Astrocyte of the cerebellum (primary cell): ENCODE measurements around the gene GADD45B.

Experiments
- DNase-seq: peaks from one replicate; pipeline ENCODE4 v3.0.0-alpha.2; 2011; ENCODE audit warnings: low read depth
- H3K4me3 ChIP-seq: 2 replicates; pipeline ENCODE4 v1.5.1; 2011; ENCODE audit warnings: mild to moderate bottlenecking, low read depth, low read length, moderate library complexity
- CTCF ChIP-seq: IDR thresholded peaks from 2 replicates; pipeline ENCODE4 v1.5.1; 2012; ENCODE audit warnings: low read length, low read depth, moderate library complexity, mild to moderate bottlenecking; ENCODE audit errors: missing control alignments
- in situ Hi-C: cut with HindIII; loops from 2 replicates; pipeline ENCODE4 v1.10.0; 2017; ENCODE audit warnings: low sequenced_read_pairs

GADD45B gene

DNA sequence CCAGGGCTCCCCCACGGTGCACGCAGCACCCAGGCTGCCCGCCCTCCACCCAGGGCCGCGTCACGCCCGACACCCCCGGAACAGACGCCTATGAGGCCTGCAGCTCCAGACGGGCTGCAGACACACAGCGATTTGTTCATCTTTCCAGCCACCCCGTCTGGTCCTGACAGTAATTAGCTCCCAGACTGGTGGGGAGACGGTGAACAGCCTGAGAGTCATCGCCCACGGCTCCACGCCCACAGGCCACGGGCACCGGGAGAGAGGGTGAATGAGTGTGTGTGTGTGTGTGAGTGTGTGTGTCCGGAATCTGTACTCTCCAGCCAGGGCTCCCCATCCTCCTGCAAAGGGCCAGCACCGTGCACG is 18.1 kb downstream of the GADD45B start:
- H3K4me3 ChIP-seq, result peak overlapping the region; percentile 45
- TF ChIP-seq CTCF, result no peak
- in situ Hi-C loops, result no loop called here
- no peak for DNase-seq

DNA sequence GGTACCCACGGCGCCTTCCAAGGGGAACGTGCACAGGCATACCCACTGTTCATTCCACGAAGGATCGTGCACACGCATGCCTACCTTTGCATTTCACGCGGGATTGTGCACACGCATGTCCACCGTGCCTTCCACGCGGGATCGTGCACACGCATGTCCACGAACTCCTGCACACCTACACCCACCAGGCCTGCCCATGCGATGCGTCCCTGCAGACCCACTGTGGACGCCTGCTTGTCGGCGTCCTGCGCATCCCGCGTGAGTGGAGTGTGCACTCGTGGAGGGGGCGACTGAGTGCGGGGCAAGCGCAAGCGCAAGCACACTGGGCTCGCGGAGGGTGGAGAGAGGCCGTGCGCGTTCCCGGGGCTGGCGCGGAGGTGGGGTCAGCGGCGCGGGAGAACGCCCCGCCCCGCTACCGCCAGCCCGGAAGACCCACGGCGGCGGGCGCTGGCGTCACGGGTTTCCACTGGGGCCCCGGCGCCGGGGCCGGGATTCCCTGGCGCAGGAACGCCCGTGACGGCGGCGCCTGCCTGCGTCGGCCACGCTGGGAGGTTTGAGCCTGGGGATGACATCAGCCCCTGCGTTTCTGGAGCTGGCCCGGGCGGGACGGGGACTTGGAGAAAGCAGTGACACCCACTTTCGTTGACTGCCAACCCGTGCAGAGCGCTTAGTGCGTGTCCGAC is 18.7 kb downstream of the GADD45B start:
- in situ Hi-C loops, result no loop called here
- peak; percentile 44 for DNase-seq
- peak overlapping the region; percentile 45 for H3K4me3 ChIP-seq
- no peak for TF ChIP-seq CTCF

- TF ChIP-seq CTCF, result no peak
- peak overlapping the region; percentile 45 for H3K4me3 ChIP-seq
- in situ Hi-C loops, result no loop called here
- no peak for DNase-seq
These were observed 19.3 kb downstream of the GADD45B start for GRCh38 chr19:2495130-2495641.

DNA sequence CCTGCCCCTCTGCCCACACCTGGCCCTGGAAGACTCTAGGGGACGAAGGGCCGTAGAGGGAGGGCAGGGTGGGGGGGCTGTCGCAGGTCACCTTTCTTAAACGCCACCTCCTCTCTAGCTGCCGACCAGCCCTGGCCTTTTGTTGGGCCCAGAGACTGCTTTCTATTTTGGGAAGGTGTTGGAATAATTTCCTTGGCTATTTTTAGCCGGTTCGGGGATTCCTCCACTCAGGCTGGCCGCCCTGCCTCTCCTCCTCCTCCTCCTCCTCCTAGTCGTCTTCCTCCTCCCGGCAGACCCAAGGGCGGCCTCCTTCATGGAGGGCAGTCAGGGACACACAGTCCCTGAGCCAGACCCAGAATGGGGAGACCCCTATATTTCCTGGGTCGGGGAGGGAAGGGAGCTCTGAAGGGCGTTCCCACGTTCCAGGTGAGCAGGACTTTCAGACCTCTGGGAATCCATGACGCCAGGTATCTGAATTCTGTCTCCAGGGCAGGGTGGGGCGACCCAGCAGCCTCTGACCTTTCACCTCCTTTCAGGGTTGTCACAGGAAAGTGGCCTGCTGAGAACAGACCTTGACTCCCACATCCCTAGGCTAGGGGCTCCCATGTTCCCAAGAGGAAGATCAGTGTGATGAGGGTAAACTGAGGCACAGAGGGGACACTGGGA is 19.9 kb downstream of the GADD45B start:
- in situ Hi-C loops, result no loop called here
- TF ChIP-seq CTCF, result no peak
- peak overlapping the region; percentile 45 for H3K4me3 ChIP-seq
- DNase-seq, result no peak

- DNase-seq, result no peak
- TF ChIP-seq CTCF, result no peak
- no peak overlapping the region for H3K4me3 ChIP-seq
- in situ Hi-C loops, result no loop called here
These were observed 21.3 kb downstream of the GADD45B start for GRCh38 chr19:2497186-2497585.

- TF ChIP-seq CTCF, result no peak
These were observed 24.2 kb downstream of the GADD45B start for GRCh38 chr19:2500156-2500555.

More at GRCh38 chr19:2500156-2500555, 24.2 kb downstream of the GADD45B start:
- in situ Hi-C loops, result no loop called here
- no peak for DNase-seq
- no peak overlapping the region for H3K4me3 ChIP-seq
